ENCODE measurements around the gene OBSCN. TPM values are rescaled to one million over a fixed set of nuclear protein-coding genes. Genes with fewer than 3 reads are reported as not detected.

The OBSCN gene
- total and polyA plus RNA-seq, 2 of the 4 experiments (the other 2 are of a cell fraction), result 4.1 to 9.5 TPM

DNA sequence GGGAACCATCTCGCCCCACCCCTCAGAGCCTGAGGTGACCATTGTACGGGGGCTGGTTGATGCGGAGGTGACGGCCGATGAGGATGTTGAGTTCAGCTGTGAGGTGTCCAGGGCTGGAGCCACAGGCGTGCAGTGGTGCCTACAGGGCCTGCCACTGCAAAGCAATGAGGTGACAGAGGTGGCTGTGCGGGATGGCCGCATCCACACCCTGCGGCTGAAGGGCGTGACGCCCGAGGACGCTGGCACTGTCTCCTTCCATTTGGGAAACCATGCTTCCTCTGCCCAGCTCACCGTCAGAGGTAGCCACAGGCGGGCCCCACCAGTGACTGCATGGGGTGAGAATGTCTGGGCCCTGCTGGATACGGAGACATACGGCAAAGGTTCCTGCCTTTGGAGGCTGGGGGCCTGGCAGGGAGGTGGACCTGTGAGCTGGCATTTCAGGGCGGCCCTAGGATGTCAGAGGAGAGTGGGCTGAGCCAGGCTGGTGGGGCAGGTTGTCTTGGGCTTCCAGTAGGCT lies 100.3 kb downstream of the OBSCN start:
- no peaks in the 10 kb centered on the region for H3K79me1 ChIP-seq (ENCODE audit: low read depth in 1 of 2, low read length in 2 of 2)
- in situ Hi-C loops (cut with MboI; ENCODE audit: low sequenced_read_pairs) (no loop called here), intact Hi-C loops (cut with micrococcal nuclease) (no loop called here), dilution Hi-C loops (cut with HindIII; ENCODE audit: low sequenced_read_pairs, unreplicated experiment) (no loop called here)
- H3K18ac ChIP-seq (ENCODE audit: low read depth, low read length), result no peak overlapping the region
- H2BK20ac ChIP-seq (ENCODE audit: low read depth, low read length), result no peak overlapping the region
- H2AFZ ChIP-seq (replicated peaks; ENCODE audit: low read length, poor library complexity), result no peak overlapping the region
- H3K23ac ChIP-seq (ENCODE audit: low read depth, low read length), result no peak overlapping the region
- no peak overlapping the region for H4K5ac ChIP-seq (ENCODE audit: low read depth, low read length)
- 80% methylated on average over 9 of the region's 18 CpGs; no CpG with 5 or more reads in 1 of the 2 experiments for WGBS, 2 experiments (ENCODE audit: extremely low coverage in 2 of 2, insufficient read length in 1 of 2)
- ChIA-PET CTCF (no interaction called here), POLR2A (ENCODE audit: unreplicated experiment) (no interaction called here)
- TF ChIP-seq NFE2L2 (IDR thresholded peaks at IDR 0.05; ENCODE audit: low read depth, low read length), result no peak
- TF ChIP-seq RAD21 (IDR thresholded peaks at IDR 0.05; ENCODE audit: low read length), result no peak
- TF ChIP-seq POLR2A (IDR thresholded peaks at IDR 0.05; ENCODE audit: low read depth, low read length), result no peak
- TF ChIP-seq, protein P1, sequence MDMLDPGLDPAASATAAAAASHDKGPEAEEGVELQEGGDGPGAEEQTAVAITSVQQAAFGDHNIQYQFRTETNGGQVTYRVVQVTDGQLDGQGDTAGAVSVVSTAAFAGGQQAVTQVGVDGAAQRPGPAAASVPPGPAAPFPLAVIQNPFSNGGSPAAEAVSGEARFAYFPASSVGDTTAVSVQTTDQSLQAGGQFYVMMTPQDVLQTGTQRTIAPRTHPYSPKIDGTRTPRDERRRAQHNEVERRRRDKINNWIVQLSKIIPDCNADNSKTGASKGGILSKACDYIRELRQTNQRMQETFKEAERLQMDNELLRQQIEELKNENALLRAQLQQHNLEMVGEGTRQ (IDR thresholded peaks at IDR 0.05; ENCODE audit: low read depth, low read length), result no peak
- TF ChIP-seq, protein P2, sequence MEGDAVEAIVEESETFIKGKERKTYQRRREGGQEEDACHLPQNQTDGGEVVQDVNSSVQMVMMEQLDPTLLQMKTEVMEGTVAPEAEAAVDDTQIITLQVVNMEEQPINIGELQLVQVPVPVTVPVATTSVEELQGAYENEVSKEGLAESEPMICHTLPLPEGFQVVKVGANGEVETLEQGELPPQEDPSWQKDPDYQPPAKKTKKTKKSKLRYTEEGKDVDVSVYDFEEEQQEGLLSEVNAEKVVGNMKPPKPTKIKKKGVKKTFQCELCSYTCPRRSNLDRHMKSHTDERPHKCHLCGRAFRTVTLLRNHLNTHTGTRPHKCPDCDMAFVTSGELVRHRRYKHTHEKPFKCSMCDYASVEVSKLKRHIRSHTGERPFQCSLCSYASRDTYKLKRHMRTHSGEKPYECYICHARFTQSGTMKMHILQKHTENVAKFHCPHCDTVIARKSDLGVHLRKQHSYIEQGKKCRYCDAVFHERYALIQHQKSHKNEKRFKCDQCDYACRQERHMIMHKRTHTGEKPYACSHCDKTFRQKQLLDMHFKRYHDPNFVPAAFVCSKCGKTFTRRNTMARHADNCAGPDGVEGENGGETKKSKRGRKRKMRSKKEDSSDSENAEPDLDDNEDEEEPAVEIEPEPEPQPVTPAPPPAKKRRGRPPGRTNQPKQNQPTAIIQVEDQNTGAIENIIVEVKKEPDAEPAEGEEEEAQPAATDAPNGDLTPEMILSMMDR (conservative IDR thresholded peaks at IDR 0.05; ENCODE audit: low read depth, low read length), result no peak
- no peak for TF ChIP-seq CEBPB (IDR thresholded peaks at IDR 0.05; ENCODE audit: low read depth, low read length)
- TF ChIP-seq FOS (IDR thresholded peaks at IDR 0.05; ENCODE audit: low read depth, low read length), result no peak
- no peak for TF ChIP-seq MAZ (IDR thresholded peaks at IDR 0.05; ENCODE audit: borderline replicate concordance, low read depth, low read length)
- TF ChIP-seq MXI1 (IDR thresholded peaks at IDR 0.05; ENCODE audit: borderline replicate concordance, low read depth, low read length), result no peak
- TF ChIP-seq CHD1 (IDR thresholded peaks at IDR 0.05; ENCODE audit: low read depth, low read length), result no peak
- no peak for TF ChIP-seq BHLHE40 (IDR thresholded peaks at IDR 0.05; ENCODE audit: low read depth, low read length)
- TF ChIP-seq SMC3 (IDR thresholded peaks at IDR 0.05; ENCODE audit: low read depth, low read length), result no peak
- TF ChIP-seq, protein P3, sequence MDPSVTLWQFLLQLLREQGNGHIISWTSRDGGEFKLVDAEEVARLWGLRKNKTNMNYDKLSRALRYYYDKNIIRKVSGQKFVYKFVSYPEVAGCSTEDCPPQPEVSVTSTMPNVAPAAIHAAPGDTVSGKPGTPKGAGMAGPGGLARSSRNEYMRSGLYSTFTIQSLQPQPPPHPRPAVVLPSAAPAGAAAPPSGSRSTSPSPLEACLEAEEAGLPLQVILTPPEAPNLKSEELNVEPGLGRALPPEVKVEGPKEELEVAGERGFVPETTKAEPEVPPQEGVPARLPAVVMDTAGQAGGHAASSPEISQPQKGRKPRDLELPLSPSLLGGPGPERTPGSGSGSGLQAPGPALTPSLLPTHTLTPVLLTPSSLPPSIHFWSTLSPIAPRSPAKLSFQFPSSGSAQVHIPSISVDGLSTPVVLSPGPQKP (IDR thresholded peaks at IDR 0.05; ENCODE audit: borderline replicate concordance, low read depth, low read length), result no peak
- no peak for TF ChIP-seq RCOR1 (IDR thresholded peaks at IDR 0.05; ENCODE audit: insufficient replicate concordance, low read length)
- TF ChIP-seq MAFK (IDR thresholded peaks at IDR 0.05; ENCODE audit: low read depth, low read length), result no peak
- TF ChIP-seq RFX5 (IDR thresholded peaks at IDR 0.05; ENCODE audit: low read depth, low read length), result no peak
- BruUV-seq (replicated peaks), result no TSS peak
- H4K8ac ChIP-seq (ENCODE audit: low read depth in 2 of 2, low read length in 2 of 2), result no peak overlapping the region
- no peak overlapping the region for H3K4me3 ChIP-seq (ENCODE audit: insufficient read depth, low read depth, low read length)
- no peak overlapping the region for H3K27ac ChIP-seq (ENCODE audit: insufficient read depth, low read length)
- no peak overlapping the region for H2BK5ac ChIP-seq (ENCODE audit: low read depth, low read length, poor library complexity, severe bottlenecking)
- no peaks in the 10 kb centered on the region for H3K9me1 ChIP-seq (ENCODE audit: insufficient read depth, low read length)
- no peak overlapping the region for H3K56ac ChIP-seq (ENCODE audit: extremely low read depth, insufficient read depth, low read length)
- H3K4me1 ChIP-seq (ENCODE audit: control insufficient read depth, insufficient read depth, low read length), result no peaks in the 10 kb centered on the region
- peaks cover 7% of the 10 kb centered on the region; the same call in 1 of the 2 replicates for H3K36me3 ChIP-seq (ENCODE audit: control insufficient read depth, insufficient read depth, low read length)
- H2BK120ac ChIP-seq (ENCODE audit: low read depth, low read length), result no peak overlapping the region
- no peak overlapping the region for H3K4ac ChIP-seq (ENCODE audit: low read depth, low read length)
- H3K9me3 ChIP-seq (ENCODE audit: control insufficient read depth, insufficient read depth, low read length), result peaks cover 15% of the 10 kb centered on the region
- H3K4me2 ChIP-seq (ENCODE audit: low read depth, low read length), result no peak overlapping the region
- H2BK15ac ChIP-seq (ENCODE audit: low read depth, low read length), result no peak overlapping the region
- H2AK5ac ChIP-seq (ENCODE audit: low read depth, low read length), result no peak overlapping the region
- H3K14ac ChIP-seq (replicated peaks; ENCODE audit: low read depth, low read length), result no peak overlapping the region
- no peak overlapping the region for H4K91ac ChIP-seq (ENCODE audit: insufficient read depth, low read depth, low read length)
- peak overlapping the region; percentile 52 for H2AK9ac ChIP-seq (replicated peaks; ENCODE audit: low read depth, low read length, poor library complexity)
- DNase-seq, result no peak
- no peak overlapping the region for H3K9ac ChIP-seq (ENCODE audit: low read depth, low read length)
- no peak for ATAC-seq (ENCODE audit: low read depth)
- H3K27me3 ChIP-seq (ENCODE audit: control insufficient read depth, insufficient read depth, low read length), result no peaks in the 10 kb centered on the region
- no peaks in the 10 kb centered on the region for H4K20me1 ChIP-seq (ENCODE audit: insufficient read depth, low read length)
